HG02938 (cell line): Measurements from ENCODE around the gene CEP57.

Experiments used
- ATAC-seq: cut with Tn5 transposase; IDR thresholded peaks from one replicate; pipeline ENCODE4 v1.9.1; 2021; ENCODE audit warnings: mild to moderate bottlenecking, moderate library complexity; ENCODE audit not compliant: unreplicated experiment

CEP57 gene

DNA sequence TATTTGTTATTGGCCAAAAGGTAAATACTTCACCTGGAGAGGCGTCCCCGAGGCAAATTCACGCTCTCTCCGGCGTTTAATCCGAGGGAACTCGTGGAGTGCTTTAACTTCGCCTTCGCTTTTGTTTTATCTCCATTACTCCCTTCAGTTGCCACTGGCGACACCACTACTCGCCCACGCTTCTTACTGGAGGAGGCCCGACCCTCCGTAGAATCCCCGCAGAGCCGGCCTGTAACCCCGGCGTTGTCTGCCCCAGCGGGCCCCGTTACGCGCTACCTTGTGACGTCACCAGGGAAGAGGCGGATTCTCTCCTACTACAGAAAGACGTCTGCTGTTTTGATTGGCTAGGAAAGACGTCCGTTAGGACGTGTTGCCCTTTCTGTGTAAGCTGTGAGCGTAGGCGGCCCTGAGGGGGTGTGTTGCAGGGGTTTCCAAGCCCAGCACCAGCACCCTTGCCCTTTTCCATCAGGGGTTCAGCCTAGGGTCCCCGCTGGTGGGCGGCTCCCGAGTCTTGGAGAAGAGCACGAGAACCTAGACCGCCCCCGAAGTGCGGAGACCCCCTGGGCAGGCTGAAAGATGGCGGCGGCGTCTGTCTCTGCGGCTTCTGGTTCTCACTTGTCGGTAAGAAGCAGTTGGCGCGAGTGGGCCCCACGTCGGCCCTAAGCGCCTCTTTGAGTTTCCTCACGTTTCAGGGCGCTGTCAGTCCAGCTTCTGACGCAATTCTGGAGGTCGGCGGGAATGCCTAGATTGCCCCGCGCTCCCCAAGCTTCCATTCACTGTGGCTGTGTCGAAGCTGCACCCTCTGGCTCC is at the start of gene CEP57:
TSS of gene CEP57 (plus strand) at position 376 of the 810 bp plus-strand sequence. CDS start at position 577, 201 bp downstream.
- ATAC-seq, result peak; percentile 68

DNA sequence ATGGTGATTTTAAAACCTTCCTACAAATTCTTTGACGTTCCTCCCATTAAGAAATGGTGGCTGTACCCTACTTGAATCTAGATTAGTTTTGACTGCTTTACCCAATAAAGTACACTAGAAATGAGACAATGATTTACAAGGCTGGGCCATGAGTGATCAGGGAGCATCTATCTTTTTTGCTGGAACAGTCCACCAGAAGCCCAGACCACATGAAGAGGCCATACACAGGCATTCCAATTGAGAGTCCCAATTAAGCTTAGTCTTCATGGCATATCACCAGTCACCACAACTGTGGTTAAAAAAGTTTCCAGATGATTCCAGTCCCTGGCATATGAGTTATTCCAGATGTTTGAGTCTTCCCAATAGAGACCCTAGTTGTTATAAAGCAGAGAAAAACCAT is 40.2 kb upstream of the CEP57 start:
- no peak for ATAC-seq

DNA sequence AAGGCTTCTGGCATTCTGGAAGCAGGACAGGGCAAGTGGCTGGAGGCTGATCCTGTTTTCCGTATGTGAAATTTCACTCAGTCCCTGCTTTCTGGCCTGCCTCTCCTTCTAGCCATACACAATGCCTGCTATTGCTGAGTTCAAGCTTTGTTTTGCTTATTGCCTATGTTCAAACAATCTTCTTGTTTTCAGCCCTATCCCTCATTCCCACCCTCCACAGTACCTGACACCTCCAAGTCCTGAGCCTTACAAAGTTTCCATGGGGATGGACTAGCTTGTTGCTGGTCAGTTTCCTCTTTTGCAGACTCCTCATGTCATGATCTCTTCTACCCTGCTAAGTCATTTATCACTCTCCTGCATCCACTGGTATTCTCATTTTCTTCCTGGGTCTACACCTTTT is 38.8 kb upstream of the CEP57 start:
- ATAC-seq, result no peak

DNA sequence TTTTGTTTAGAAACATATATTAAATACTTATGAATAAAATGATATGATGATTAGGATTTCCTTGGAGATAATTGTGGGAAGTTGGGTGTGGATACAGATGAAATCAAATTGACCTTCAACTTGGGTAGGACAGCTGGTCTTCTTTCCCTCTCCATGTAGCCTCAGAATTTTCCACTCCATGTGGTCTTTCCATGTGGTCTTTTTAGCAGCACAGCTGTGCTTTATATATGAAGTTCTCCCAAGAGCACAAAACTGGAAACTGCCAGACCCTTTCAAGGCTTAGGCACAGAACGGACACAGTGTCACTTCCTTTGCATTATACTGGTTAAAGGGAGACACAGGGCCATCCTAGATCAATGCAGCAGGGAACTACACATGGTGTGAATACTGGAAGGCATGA is 29.4 kb upstream of the CEP57 start:
- ATAC-seq, result no peak

DNA sequence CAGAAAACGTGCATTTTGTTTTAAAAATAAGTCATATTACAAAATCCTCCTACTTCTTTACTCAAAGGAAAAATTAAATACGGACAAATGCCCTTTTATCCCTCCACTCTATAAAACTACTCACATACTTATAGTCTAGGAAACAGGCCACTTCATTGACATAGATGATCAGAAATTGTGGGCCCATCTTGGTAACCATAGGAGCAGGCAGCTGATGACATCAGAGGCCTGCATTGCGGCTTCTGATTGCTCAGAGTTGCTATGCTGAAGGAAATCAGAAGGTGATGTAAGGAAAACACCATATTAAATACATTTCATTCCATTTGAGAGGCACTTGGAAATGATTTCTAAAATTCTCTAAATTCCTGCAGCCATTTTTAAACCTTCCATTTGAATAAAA is 27.8 kb upstream of the CEP57 start:
- no peak for ATAC-seq

DNA sequence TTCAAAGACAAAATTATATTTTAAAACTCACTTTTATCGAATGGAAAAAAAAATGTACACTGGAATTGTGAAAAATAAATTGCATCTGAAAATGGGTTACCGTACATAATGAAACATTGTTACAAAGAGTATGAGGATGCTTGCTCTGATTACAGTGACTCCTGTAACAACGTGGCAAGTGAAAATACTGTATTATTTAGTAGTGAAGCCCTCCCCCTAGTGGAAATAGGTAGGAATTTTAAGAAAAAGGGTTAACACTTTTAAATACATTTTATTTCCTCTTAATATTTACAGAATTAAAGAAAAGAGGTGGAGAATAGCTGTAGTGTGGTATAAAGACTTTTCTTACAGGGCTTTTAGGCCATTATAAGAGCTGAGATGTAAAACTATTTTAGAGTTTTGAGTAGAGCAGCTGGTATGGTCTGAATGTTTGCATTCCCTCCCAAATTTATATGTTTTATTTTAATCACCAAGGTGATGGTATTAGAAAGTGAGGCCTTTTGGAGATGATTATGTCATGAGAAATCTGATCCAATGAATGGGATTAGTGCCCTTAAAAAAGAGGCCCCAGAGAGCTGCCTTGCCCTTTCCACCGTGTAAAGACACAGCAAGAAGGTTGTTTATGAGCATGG is 25.9 kb upstream of the CEP57 start:
- peak; percentile 61 for ATAC-seq

DNA sequence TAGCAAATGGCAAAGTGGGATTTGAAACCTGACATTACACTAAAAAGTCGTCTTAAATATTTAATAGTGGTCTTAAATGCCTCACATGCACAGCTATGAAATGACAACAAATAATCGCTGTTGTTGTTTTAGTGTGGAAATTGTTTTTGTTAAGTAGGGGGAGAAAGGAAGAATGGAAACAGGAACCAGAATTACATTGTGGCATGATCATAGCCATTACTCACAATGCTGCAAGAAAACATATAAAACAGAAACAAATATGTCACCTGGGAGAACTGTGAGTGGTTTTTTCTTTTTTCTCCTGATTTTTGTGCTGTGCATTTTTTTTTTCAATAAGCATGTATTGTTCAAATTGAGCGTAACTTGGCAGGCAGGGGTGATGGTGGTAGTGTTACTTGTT is 23.6 kb upstream of the CEP57 start:
- no peak for ATAC-seq

DNA sequence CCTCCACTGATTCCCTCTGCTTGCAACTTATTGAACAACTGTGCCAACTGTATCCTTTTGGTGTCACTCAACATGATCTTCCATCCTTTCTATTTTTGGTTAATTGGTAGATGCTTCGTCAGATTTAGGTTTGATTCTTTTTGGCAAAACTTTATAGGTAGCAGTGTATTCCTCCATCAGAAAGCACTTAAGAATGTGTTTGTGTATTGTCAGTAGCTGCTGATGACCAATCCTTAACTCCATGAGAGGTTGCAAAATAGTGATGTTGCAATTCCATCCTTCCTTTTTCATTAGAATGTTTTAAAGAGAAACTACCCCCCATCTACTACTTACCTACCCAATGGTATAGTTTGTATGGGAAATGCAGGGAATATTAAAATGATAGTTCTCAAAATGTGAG is 22.8 kb upstream of the CEP57 start:
- ATAC-seq, result no peak

DNA sequence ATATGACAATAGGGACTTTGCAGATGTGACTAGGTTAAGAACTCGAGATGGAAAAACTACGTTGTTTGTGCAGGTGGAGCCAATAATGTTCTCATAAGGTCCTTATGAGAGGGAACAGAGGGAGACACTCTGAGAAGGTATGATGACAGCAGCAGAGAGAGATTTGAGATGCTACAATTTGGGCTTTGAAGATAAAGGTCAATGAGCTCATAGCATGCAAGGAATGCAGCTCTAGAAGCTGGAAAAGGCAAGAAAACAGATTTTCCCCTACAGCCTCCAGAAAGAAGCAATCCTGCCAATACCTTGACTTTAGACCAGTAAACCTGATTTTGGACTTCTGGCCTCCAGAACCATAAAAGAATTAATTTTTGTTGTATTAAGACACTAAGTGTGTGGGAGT is 21.8 kb upstream of the CEP57 start:
- ATAC-seq, result no peak

DNA sequence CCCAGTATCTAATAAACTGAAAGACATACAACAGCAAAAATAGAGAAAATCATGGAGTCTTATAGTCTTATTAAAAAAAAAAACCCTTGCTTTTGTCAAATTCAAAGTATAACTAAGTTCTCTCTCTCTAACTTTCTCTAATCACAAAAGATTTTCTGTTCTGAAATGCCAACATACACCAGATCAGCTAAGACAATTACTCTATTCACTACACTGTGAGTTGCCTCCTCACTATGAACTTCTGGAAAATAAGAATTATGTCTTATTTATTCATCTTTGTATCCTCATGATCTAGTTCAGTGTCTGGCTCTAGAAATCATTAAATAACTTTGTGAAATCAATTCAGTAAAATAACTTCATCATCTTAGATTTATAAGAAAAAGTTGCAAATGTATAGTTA is 13.4 kb upstream of the CEP57 start:
- ATAC-seq, result no peak

DNA sequence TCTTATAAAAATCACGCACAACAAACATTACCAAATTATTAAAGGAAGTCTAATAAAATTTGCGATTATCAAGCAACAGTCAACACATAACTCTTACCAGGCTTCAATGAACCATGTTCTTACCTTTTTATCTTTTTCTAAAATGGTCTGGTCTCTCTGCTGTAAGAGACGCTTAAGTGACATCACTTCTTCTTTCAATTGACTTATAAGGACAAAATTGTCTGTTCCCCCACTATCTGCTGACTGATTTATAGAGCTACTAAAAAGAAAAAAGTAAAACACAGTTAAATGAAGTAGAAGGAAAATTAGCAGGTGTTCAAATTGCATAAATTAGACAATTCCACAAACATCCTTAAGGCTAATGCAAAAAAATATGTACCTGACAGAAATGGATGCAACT is 11.6 kb upstream of the CEP57 start:
- no peak for ATAC-seq

DNA sequence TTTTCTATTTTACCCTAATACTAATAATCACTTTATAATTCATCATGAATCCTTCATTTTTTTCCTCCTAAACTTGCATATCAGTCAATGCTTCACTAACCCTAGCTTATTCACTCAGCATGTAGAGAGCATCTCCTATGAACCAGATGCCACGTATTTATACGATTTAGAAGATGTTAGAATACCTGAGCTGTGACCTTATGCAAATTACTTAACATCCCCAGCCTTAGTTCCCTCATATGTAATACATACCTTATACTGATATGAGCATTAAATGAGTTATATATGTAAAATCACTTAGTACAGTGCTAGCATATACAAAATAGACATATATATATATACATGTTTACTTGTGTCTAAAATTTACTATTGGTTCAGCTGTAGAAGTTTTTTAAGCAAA is 9.8 kb upstream of the CEP57 start:
- ATAC-seq, result no peak

DNA sequence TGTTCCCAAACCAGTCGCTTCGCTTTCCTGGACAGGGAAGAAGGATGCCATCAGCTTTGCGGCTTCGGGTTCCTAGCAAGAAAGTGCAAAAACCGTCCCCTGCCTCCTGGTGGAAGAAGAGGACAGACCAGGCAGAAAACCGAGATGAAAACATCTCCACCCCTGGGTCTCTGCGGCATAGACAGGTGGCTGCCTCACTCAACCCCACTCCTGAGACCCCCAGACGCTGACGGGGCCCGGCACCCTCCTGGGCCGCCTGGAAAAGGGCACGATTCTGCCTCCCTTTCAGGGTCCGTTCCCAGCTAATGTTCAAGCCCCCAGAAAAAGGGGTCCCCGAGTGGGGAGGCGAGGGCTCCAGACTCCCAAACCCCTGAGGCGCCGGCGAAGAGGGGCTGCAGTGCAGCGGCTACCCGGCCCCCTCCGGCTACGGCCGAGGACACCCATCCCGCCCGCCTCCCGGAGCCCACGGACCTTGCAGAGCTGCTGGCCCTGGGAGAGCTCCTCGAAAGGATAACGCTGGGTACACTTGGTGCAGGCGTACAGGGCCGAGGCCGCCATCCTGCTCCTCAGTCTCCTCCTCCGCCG is 1.3 kb upstream of the CEP57 start:
- ATAC-seq, result no peak

DNA sequence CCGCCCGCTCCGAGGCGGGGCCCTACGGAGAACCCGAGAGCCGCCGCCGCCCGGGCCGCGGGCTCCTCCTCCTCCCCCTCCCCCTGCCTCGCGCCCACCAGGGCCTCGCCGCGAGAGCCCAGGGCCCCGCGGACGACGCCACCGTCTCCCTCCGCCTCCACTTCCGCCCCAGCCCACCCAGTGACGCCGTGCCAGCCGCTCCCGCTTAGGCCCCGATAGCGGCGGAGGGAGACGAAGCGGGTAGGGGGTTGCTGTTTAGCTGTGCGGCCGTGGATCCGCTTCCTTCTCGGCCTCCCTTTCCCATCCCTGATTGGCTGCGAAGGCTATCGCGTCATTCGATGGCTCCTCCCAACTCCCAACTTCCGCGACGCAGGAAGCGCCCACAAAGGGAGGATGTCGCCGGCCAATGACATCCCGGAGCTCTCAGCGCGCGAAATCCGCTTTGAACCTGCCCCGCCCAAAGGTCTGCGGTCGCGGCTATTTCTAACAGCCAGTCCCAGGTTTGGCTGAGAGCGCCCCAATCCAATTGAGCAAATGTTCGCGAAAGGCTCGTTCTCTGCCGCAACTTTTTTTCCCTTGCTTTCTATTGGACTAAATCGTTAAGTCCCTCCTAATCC is 684 bp upstream of the CEP57 start, which contains the start of gene FAM76B:
TSS of gene FAM76B (minus strand) at position 277 of the 617 bp plus-strand sequence. CDS start 304 bp downstream, outside the sequence.
- ATAC-seq, result peak; percentile 69

DNA sequence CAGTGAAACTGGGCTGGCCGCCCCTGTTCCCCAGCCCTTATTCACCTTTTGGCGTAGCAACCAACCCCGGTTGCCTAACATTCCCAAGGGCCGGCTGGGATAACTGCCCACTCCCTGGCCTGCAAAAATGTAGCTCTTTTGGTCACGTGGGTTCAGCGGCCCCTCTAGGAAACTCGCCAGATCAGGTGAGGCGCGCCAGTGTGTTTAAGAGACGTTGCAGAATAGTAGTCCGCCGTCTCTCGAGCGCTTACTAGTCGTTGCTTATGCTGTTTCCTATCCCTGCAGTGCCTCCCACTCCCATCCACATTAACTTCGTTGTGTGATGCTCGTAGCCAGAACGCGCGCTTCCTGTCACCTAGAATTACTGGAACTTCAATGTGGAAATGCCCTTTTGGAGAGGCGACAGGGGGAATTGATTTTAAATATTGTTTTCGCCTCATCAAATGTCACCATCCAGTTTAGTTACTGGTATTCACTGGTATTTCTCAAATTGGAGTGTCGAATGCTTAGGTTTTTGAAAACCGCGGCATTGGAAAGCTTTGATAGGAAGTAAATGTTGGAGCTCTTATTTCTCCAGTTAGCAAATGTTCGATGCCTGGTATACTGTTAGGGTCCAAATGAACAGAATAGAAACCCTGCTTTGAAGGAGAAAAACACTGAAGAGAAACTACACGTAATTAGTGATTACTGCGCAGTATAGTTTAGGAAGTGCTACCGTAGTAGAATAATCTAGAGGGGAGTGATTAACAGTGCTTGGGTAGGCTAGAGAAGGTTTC is 823 bp downstream of the CEP57 start:
- no peak for ATAC-seq

DNA sequence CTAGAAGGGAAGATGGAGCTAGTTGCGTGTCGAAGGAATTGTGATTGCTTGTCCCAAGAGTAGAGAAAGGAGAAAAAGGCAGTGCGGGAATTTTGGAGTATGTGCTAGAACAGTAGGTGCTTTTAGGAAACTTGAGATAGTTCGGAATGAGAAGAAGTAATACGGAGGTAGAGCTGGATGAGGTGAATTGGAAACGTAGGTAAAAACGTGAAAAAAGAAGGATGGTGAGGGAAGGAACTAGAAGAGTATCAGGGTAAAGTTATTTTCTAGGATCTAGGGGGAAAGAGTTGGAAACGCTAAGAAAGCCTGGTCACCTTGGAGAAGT is 1.4 kb downstream of the CEP57 start:
- no peak for ATAC-seq

DNA sequence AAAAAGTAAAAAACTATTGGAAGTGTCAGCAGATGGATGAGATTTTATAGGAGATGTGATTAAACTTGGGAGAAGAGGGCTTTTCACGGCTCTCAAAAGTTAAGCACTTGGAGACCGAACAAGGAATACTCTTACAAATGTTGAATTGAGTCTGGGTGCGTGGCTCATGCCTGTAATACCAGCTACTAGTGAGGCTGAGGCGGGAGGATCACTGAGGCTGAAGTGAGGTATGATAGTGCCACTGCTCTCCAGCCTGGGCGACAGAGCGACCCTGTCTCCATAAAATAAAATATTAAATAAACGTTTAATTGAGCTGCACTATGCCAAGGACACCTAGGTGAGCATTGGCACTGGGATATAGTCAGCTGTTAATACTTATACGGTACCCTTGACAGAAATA is 1.9 kb downstream of the CEP57 start:
- no peak for ATAC-seq

DNA sequence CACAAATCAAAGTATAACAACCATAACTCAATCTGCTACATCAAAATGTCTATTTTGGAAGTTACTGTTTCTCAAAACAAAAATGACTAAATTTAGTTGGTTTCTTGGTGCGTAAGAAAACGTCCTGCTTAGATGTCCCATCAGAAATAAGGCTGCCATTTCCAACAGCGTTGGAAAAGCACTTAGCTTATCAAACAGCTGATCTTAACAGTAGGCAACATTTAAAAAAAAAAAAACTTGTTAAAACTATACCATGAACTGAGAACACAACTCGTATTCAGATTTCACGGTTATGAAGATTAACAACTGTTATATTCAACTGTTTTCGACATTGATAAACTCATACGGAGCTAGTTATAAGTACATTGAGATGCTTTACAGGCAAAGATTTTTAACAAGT is 2.4 kb downstream of the CEP57 start:
- ATAC-seq, result no peak

DNA sequence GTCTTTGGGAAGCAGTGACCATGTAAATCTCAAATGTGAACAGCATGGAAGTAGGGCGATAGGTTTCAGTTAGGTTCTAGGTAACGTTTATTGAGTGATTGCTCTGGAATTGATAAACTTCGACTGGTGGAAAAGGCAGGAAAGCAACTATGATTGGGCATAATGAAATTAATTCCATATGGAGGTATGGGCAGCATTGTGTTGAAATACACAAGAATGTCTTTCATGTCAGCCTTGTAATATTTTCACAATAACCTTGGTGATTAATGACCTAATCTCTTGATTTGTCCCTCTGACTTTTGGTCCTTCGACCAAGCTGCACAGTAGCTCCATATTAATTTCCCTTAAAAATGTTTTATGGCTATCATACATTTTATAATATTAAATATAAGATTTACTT is 2.8 kb downstream of the CEP57 start:
- no peak for ATAC-seq

DNA sequence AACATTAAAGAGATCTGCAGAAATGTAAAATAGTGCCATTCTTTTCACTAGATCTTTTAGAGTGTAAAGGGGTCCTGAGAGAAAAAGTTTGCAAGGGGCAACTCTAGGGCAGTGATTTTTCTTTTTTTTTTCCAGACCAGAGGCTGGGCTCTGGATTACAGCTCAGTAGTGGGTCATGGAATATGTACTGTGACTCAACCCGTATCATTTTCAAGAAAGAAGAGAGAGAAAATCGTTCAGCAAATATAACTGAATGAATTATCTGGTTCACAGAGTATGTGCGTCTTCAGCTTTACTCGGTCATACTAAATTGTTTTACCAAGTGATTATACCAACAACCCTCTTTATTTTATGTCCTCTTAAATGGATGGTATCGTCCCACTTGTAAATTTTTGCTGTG is 3.8 kb downstream of the CEP57 start:
- ATAC-seq, result no peak

DNA sequence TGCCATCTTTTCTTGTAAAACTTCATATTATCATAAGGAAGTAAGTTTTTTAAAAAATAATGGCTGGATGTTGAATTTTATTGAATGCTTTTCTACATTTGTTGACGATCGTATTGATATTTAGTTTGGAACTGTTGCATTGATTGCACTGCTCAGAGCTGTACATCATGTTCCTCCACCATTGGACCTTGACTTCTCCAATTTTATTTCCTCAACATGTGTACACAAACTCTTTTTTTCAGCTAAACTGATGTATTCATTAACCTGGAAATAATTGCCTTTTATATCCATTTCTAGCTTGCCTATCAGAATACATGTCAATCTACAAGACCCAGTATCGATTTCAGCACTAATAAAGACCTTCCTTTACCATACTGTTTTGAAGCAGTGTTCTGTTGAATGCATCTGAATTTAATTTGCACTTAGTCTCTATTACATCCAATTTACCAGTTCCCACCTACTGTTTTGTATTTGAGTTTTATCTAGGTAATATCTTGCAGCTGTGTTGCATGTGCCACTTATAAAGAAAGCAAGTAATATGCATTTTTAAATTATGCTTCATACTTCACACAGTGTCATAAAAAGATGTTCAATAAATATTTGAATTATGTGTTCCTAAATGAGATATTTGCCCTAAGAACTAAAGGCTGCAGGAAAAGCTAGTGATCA is 5.5 kb downstream of the CEP57 start:
- no peak for ATAC-seq
